A549 (cell line): Measurements from ENCODE around the gene DBT.

ENCODE experiments used
- EP300 ChIP-seq, 2 experiments: fragments of >200 bp; sonication (Bioruptor Twin); formaldehyde crosslinking; IDR thresholded peaks; 2 replicates in 1 of 2; 3 replicates in 1 of 2; pipeline ENCODE4 v1.6.1; 2016 to 2017
- MAX ChIP-seq: IDR thresholded peaks from 2 replicates; pipeline ENCODE4 v1.6.1; 2012
- POLR2A ChIP-seq: IDR thresholded peaks from 2 replicates; pipeline ENCODE4 v1.6.1; 2012; ENCODE audit warnings: mild to moderate bottlenecking, low read length
- RFX5 ChIP-seq: fragments of 450-650 bp; IDR thresholded peaks from 2 replicates; pipeline ENCODE4 v1.7.1; 2014; ENCODE audit warnings: antibody characterized with exemption, mild to moderate bottlenecking, moderate library complexity
- SMC3 ChIP-seq: fragments of >200 bp; sonication (Bioruptor Twin); formaldehyde crosslinking; IDR thresholded peaks from 3 replicates; pipeline ENCODE4 v1.6.1; 2018; ENCODE audit warnings: inconsistent platforms
- ZFP36 ChIP-seq: fragments of 450-650 bp; IDR thresholded peaks from 2 replicates; pipeline ENCODE4 v1.6.1; 2014; ENCODE audit warnings: borderline replicate concordance; ENCODE audit not compliant: partially characterized antibody
- TF ChIP-seq, protein P1 (sequence below): fragments of >200 bp; sonication (Bioruptor Twin); formaldehyde crosslinking; IDR thresholded peaks from 3 replicates; pipeline ENCODE4 v1.5.1; 2016

- TF ChIP-seq EP300 (IDR thresholded peaks at IDR 0.05) (no peak), POLR2A (no peak), RFX5 (no peak), ZFP36 (no peak), MAX (no peak), SMC3 (no peak)
- TF ChIP-seq, protein P1, sequence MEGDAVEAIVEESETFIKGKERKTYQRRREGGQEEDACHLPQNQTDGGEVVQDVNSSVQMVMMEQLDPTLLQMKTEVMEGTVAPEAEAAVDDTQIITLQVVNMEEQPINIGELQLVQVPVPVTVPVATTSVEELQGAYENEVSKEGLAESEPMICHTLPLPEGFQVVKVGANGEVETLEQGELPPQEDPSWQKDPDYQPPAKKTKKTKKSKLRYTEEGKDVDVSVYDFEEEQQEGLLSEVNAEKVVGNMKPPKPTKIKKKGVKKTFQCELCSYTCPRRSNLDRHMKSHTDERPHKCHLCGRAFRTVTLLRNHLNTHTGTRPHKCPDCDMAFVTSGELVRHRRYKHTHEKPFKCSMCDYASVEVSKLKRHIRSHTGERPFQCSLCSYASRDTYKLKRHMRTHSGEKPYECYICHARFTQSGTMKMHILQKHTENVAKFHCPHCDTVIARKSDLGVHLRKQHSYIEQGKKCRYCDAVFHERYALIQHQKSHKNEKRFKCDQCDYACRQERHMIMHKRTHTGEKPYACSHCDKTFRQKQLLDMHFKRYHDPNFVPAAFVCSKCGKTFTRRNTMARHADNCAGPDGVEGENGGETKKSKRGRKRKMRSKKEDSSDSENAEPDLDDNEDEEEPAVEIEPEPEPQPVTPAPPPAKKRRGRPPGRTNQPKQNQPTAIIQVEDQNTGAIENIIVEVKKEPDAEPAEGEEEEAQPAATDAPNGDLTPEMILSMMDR, result no peak
Measured at GRCh38 chr1:100232156-100232555, 17.5 kb downstream of the DBT start.
